GM18873 (cell line): ENCODE measurements around the gene XRN1.

Source experiments
- ATAC-seq: cut with Tn5 transposase; IDR thresholded peaks from one replicate; pipeline ENCODE4 v1.9.1; 2021; ENCODE audit warnings: mild to moderate bottlenecking, moderate library complexity, moderate number of reproducible peaks; ENCODE audit not compliant: unreplicated experiment, low FRiP score

XRN1 gene

GRCh38 chr3:142273501-142273900 is 174.3 kb downstream of the XRN1 start:
- ATAC-seq: no peak

- ATAC-seq: no peak
Measured at GRCh38 chr3:142272200-142272891, 175.5 kb downstream of the XRN1 start.

GRCh38 chr3:142270407-142270806 is 177.4 kb downstream of the XRN1 start:
- ATAC-seq: no peak

GRCh38 chr3:142269767-142270166 is 178.1 kb downstream of the XRN1 start:
- no peak for ATAC-seq

- no peak for ATAC-seq
Measured at GRCh38 chr3:142268426-142268825, 179.4 kb downstream of the XRN1 start.

- ATAC-seq: no peak
Measured at GRCh38 chr3:142267269-142267668, 180.6 kb downstream of the XRN1 start.

GRCh38 chr3:142263112-142263511 is 184.7 kb downstream of the XRN1 start:
- ATAC-seq: no peak

- ATAC-seq: no peak
Measured at GRCh38 chr3:142259359-142259758, 188.5 kb downstream of the XRN1 start.

- ATAC-seq: no peak
Measured at GRCh38 chr3:142256712-142257333, 191.0 kb downstream of the XRN1 start.
